MM.1S (cell line): ENCODE measurements around the gene ROR2.

ENCODE experiments used
- CTCF ChIP-seq: fragments of 300-600 bp; sonication (generic); IDR thresholded peaks from 2 replicates; pipeline ENCODE4 v1.5.1; 2016; ENCODE audit warnings: antibody characterized with exemption, low read length, mixed read lengths
- EZH2 ChIP-seq: fragments of 300-600 bp; sonication (generic); optimal IDR thresholded peaks from 2 replicates; pipeline ENCODE3; 2017; ENCODE audit warnings: low read depth, mild to moderate bottlenecking, antibody characterized with exemption, low read length, mixed read lengths
- EZH2phosphoT487 ChIP-seq: fragments of 300-600 bp; sonication (generic); IDR thresholded peaks from 2 replicates; pipeline ENCODE4 v1.6.1; 2018; ENCODE audit warnings: antibody characterized with exemption, low read length

- TF ChIP-seq CTCF, result no peak
- no peak for TF ChIP-seq EZH2
- TF ChIP-seq EZH2phosphoT487, result no peak
Measured at GRCh38 chr9:91735049-91735448, 215.0 kb downstream of the ROR2 start.
